Effector memory CD4-positive, alpha-beta T cell (primary cell): ENCODE measurements around the gene ILKAP.

Source experiments
- DNase-seq, 3 donors: peaks; one replicate each; pipeline ENCODE4 v3.0.0-alpha.2; 2020
- H3K27ac ChIP-seq: 2 replicates; pipeline ENCODE4 v1.7.0; 2013; ENCODE audit warnings: mild to moderate bottlenecking, low read length, moderate library complexity; ENCODE audit not compliant: insufficient read depth, poor library complexity, severe bottlenecking
- H3K27me3 ChIP-seq: replicated peaks from 2 replicates; pipeline ENCODE4 v1.7.0; 2013; ENCODE audit warnings: mild to moderate bottlenecking, low read length; ENCODE audit not compliant: insufficient read depth, control insufficient read depth, poor library complexity, severe bottlenecking
- H3K36me3 ChIP-seq: 2 replicates; pipeline ENCODE4 v1.7.0; 2013; ENCODE audit warnings: mild to moderate bottlenecking, low read length, moderate library complexity; ENCODE audit not compliant: control insufficient read depth, insufficient read depth
- H3K4me1 ChIP-seq: 2 replicates; pipeline ENCODE4 v1.7.0; 2013; ENCODE audit warnings: low read length, mild to moderate bottlenecking; ENCODE audit not compliant: control insufficient read depth, insufficient read depth, poor library complexity, severe bottlenecking
- H3K4me3 ChIP-seq: 2 replicates; pipeline ENCODE4 v1.7.0; 2013; ENCODE audit warnings: low read length, low read depth, mild to moderate bottlenecking; ENCODE audit not compliant: insufficient read depth, poor library complexity, severe bottlenecking
- H3K9me3 ChIP-seq: 2 replicates; pipeline ENCODE4 v1.7.0; 2013; ENCODE audit warnings: mild to moderate bottlenecking, low read length, moderate library complexity; ENCODE audit not compliant: control insufficient read depth

ILKAP gene

GRCh38 chr2:238128061-238128440 lies 75.4 kb downstream of the ILKAP start:
- H3K27ac ChIP-seq: no peak overlapping the region
- no peaks in the 10 kb centered on the region for H3K4me1 ChIP-seq
- no peak for DNase-seq
- no peaks in the 10 kb centered on the region for H3K36me3 ChIP-seq
- no peaks in the 10 kb centered on the region for H3K9me3 ChIP-seq
- no peak overlapping the region for H3K4me3 ChIP-seq
- no peaks in the 10 kb centered on the region for H3K27me3 ChIP-seq

GRCh38 chr2:238127165-238128060 lies 76.1 kb downstream of the ILKAP start:
- Histone ChIP-seq H3K4me3 (no peak overlapping the region), H3K27ac (no peak overlapping the region), H3K9me3 (no peaks in the 10 kb centered on the region), H3K4me1 (no peaks in the 10 kb centered on the region), H3K36me3 (no peaks in the 10 kb centered on the region), H3K27me3 (no peaks in the 10 kb centered on the region)
- no peak for DNase-seq

GRCh38 chr2:238126775-238127164 lies 76.7 kb downstream of the ILKAP start:
- H3K4me1 ChIP-seq: no peaks in the 10 kb centered on the region
- H3K27ac ChIP-seq: no peak overlapping the region
- no peak for DNase-seq
- H3K4me3 ChIP-seq: no peak overlapping the region
- H3K36me3 ChIP-seq: no peaks in the 10 kb centered on the region
- H3K9me3 ChIP-seq: no peaks in the 10 kb centered on the region
- no peaks in the 10 kb centered on the region for H3K27me3 ChIP-seq

- Histone ChIP-seq H3K27me3 (no peaks in the 10 kb centered on the region), H3K36me3 (no peaks in the 10 kb centered on the region), H3K9me3 (no peaks in the 10 kb centered on the region), H3K4me1 (no peaks in the 10 kb centered on the region), H3K27ac (no peak overlapping the region), H3K4me3 (no peak overlapping the region)
- DNase-seq: no peak
Measured at GRCh38 chr2:238126338-238126737, 77.2 kb downstream of the ILKAP start.

- no peaks in the 10 kb centered on the region for H3K9me3 ChIP-seq
- H3K27ac ChIP-seq: no peak overlapping the region
- no peak for DNase-seq
- no peak overlapping the region for H3K4me3 ChIP-seq
- H3K27me3 ChIP-seq: no peaks in the 10 kb centered on the region
- H3K36me3 ChIP-seq: no peaks in the 10 kb centered on the region
- no peaks in the 10 kb centered on the region for H3K4me1 ChIP-seq
Measured at GRCh38 chr2:238125127-238125885, 78.2 kb downstream of the ILKAP start.

- no peak for DNase-seq
- H3K9me3 ChIP-seq: no peaks in the 10 kb centered on the region
- H3K27ac ChIP-seq: no peak overlapping the region
- H3K4me1 ChIP-seq: no peaks in the 10 kb centered on the region
- H3K27me3 ChIP-seq: no peaks in the 10 kb centered on the region
- H3K36me3 ChIP-seq: no peaks in the 10 kb centered on the region
- no peak overlapping the region for H3K4me3 ChIP-seq
Measured at GRCh38 chr2:238124488-238125126, 78.9 kb downstream of the ILKAP start.

GRCh38 chr2:238123991-238124470 lies 79.5 kb downstream of the ILKAP start:
- Histone ChIP-seq H3K27me3 (no peaks in the 10 kb centered on the region), H3K4me3 (no peak overlapping the region), H3K36me3 (no peaks in the 10 kb centered on the region), H3K27ac (no peak overlapping the region), H3K9me3 (no peaks in the 10 kb centered on the region), H3K4me1 (no peaks in the 10 kb centered on the region)
- no peak for DNase-seq

GRCh38 chr2:238123218-238123971 lies 80.1 kb downstream of the ILKAP start:
- H3K27me3 ChIP-seq: no peaks in the 10 kb centered on the region
- no peak overlapping the region for H3K4me3 ChIP-seq
- no peaks in the 10 kb centered on the region for H3K4me1 ChIP-seq
- no peak overlapping the region for H3K27ac ChIP-seq
- no peak for DNase-seq
- no peaks in the 10 kb centered on the region for H3K36me3 ChIP-seq
- no peaks in the 10 kb centered on the region for H3K9me3 ChIP-seq

GRCh38 chr2:238122287-238123217 lies 80.9 kb downstream of the ILKAP start:
- Histone ChIP-seq H3K9me3 (no peaks in the 10 kb centered on the region), H3K4me3 (no peak overlapping the region), H3K27me3 (no peaks in the 10 kb centered on the region), H3K36me3 (no peaks in the 10 kb centered on the region), H3K4me1 (no peaks in the 10 kb centered on the region), H3K27ac (no peak overlapping the region)
- no peak for DNase-seq
